Activated gamma-delta T cell (primary cell): Measurements from ENCODE around the gene NR2F1-AS1.

Experiments
- DNase-seq: peaks from one replicate; lab custom pipeline; 2025; lab: John Stamatoyannopoulos, UW

The NR2F1-AS1 gene

GRCh38 chr5:93603078-93603792 is 22.2 kb upstream of the NR2F1-AS1 start:
- no peak for DNase-seq

- no peak for DNase-seq
These were observed 21.4 kb upstream of the NR2F1-AS1 start for GRCh38 chr5:93602241-93603077.

DNA sequence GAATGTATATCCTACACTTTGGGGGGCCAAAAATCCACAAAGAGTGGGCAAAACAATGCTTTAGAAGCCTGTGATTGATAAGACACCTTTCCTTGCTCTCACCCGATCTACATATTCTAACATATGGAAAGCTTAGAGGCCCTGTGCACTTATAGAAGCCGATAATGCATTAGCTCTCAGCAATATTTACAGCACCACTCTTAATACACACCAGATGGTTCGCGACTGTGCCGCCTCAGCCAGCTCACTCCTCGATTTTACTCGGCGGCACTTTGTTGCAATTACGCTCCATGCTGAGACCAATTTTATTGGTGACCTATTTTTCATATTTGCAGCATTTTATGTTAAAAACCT is 20.8 kb upstream of the NR2F1-AS1 start:
- DNase-seq = no peak

DNA sequence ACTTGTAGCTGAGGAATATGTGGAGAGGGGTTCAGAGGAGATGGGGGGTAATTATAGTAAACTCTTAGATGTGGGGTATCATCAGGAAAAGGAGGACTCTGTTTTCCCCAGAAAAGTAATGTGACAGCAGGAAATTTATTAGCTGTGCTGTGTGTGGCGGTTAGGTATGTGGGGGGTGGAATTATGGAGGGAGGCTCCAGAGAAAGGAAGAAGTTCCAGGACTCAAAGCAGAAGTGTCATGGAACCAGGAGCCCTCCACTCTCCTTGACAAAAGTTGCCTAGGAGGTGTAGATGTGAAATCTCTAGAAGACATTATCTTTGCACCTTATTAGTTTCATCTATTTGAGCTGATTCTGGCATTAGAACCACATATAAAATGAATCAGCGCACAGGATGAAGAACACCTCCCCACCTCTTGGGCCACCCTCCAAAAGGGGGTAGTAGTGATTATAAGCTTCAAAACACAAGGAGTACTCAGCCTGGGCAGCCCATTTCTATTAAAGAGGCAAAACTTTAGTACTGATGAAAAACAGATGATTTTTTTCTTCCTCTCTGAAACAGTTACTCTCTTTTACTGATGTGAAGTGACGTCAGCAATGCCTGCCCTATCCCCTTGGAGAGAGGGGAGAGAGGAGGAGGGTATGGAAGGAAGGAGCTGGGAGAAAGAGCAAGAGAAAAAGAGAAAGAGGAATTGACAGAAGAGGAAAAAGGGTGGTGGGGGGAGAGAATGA is 20.2 kb upstream of the NR2F1-AS1 start:
- DNase-seq = no peak

DNA sequence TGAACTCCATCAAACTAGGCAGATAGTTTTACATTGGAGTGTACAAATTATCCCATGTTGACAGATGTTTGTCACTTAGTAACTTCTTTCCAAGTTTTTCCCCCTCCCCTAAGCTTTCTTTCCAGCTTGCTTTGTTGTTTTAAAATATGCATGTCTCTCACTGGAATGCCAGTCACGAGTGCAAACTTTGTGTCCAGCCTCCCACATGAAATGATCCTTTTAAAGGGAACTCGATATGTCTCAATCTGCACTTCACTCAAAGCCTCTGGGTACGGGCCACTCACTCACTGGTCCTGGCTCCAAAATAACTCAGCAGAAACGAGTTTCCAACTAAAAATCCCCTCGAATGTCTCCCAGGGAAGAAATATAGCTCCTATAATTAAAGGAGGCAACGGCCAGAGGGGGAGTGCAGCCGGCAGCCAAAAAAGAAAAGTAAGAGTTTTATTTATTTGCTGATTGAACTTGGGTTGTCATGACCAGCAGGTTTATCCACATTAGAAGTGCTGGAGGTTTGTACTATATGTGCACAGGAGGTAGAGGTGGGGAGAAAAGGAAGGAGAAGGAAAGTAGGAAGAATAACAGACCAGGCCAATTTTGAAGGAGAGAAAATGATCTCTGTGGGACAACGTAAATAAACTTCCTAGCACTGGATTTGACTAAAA is 19.5 kb upstream of the NR2F1-AS1 start:
- no peak for DNase-seq

DNA sequence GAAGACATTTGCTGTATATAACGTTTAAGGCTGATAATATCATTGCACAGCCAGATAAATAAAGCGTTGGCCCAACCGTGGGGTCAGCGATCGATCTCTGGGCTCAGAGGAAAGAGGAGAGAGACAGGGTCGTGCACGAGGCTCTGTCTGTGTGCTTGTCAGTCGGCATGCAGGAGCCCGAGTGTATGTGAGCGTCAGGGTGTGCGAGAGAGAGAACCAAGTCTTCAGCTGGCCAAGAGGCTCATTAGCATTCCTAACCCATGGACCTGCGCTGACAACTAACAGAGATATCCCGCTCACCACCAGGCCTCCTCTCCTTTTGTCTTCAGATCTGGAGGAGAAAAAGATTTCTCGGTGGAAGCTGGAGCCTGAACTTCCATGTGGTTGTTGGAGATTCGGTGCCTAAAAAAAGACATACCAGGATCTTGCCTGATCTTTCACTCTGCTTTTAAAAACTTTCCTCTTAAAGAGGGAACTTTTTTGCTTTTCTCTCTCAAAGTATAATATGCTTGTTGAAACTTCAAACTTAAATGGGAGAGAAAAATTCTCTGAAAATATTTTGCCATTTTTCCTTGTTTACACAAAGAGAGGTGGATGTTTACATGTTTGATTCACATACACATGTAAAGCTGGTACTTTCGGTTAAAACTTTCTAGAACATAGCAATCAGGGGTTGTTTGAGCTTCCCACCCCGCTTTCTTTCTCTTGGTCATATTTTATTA is 18.5 kb upstream of the NR2F1-AS1 start:
- DNase-seq = no peak

DNA sequence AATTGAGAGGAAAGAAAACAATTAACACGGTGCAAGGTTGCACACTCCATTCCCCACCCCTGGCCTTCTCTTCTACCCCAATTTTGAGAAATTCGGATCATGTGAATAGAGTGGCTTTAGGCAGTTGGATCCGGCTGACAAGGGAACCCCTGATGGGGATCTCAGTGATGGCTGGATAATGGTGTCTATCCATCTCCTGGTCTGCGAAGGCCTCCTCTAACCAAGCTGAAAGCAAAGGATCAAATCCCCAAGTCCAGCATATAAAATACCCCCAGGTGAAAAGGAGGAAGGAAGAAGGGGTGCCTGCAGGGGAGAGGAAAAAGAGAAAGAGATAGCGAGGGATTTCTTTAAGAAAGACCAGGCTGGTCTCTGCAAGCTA is 18.0 kb upstream of the NR2F1-AS1 start:
- DNase-seq = no peak

DNA sequence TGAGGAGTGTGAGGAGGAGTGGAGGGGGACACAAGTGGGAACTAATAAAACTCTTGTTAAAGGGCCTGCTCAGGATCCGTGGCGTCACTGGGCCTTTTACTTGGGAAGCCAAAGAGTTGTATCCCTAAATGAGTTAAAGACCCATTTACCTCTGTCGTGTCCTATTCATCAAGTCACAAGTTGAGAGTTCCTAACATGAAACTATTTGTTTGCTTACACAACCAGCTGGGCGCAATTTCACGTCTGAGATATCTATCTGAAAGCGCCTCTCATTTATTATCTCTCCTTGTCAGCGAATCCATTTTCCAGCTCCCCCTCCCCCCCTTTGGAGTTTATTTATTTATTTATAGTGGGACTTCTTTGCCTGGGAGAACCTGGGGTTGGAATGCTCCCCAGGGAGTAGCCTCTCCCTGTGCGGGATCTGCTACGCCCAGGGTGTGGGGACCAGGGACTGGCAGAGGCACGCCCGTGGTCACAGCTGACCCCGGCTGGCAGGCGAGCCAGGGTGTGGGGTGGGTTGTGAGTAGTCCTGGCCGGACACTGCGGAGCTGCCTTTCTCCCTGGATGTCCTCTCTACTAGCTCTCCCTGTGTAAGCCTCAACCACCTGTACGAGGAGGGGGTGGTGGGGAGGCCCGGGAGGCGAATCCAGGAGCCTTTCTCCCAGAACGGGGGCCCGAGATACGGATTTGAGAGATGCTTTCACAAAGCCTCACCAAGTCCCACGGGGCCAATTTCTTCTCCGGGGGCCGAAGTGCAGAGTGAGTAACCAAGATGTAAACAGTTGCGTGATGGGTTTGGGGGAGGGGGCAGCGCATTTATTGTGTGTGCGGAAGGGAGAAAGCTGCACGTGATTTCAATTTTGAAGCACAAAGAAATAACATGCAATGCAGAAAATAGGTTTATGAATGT is 17.3 kb upstream of the NR2F1-AS1 start:
- no peak for DNase-seq

- DNase-seq = no peak
These were observed 15.9 kb upstream of the NR2F1-AS1 start for GRCh38 chr5:93596676-93597490.

DNA sequence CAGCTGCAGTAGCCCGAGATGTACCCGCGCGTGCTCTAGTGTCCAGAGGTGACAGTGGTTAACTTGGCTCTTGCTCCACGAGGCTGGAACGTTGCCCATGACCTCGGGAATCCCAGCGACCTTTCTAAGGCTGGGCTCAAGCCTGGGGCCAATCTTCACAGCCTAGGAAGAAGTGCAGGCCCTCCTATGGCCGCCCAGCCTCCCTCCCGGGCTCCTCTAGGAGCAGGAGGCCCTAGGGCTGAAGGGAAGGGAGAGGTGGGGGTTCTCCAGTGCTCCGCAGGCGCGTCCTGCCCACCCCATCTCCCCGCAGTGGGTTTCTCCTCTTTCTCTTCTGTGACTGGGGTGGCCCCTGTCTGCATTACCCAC is 15.3 kb upstream of the NR2F1-AS1 start:
- DNase-seq = no peak

DNA sequence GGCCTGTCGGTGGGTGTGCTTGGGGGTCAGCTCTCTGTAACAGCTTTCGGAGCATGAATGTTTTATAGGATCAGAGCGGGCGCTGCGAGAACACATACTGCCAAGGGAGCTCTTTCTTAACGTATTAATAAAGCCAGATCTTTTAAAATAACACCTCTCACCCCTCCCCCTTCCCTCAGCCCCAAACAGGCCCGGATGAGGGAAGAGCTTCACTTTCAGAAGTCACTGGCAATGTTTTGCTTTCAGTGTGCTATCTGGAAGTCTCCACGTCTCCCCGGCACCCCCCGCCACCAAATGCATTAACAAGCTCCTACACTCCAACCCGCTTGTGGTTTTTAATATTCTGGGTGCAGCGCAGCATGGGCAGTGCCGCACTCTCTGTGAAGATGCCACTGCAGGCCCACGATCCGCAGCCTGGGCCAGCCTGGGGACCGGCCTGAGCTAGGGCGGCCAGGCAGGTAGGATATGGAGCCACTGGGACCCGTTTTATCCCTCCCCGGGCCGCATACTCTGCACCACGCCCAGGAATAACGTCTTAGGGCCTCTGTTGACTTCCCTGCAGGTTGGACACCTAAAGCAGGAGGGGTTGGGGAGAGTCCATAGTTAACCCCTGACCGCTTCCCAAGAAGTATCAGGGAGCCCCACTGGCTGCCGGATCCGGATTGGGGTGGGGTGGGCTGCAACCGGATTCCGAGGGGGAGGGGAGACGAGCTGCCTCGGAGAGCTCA is 14.6 kb upstream of the NR2F1-AS1 start:
- no peak for DNase-seq

- DNase-seq = no peak
These were observed 13.8 kb upstream of the NR2F1-AS1 start for GRCh38 chr5:93594591-93595419.

GRCh38 chr5:93593476-93594131 is 12.6 kb upstream of the NR2F1-AS1 start:
- no peak for DNase-seq

GRCh38 chr5:93592883-93593282 is 11.9 kb upstream of the NR2F1-AS1 start:
- DNase-seq = no peak

DNA sequence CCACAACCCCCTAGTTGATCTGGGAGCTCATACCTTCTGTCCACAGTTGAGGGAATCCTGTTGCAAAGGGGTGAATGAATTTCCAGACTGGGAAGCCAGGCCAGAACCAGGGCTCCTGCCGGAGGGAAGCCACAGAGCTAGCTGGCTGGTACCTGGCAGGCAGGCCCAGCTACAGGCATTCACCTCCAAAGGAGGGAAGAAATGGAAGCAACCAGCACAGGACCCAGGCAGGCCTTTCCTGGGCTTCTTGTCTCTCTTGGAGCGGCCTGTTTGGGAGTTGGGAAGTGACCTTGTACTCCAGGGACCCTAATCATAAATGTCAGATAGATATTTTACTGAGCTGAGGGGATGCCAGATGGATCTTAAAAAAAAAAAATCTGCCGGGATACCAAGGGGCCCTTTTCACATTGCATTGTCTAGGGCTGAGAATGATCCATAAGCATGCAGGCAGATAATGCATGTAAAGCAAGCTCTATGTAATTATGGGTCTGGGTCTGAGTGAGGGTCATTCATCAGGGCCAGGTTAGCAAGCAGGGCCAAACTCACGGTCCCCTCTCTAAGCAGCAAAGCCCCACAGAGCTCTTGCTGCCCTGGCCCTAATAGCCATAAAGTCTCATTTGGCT is 10.4 kb upstream of the NR2F1-AS1 start:
- DNase-seq = no peak

DNA sequence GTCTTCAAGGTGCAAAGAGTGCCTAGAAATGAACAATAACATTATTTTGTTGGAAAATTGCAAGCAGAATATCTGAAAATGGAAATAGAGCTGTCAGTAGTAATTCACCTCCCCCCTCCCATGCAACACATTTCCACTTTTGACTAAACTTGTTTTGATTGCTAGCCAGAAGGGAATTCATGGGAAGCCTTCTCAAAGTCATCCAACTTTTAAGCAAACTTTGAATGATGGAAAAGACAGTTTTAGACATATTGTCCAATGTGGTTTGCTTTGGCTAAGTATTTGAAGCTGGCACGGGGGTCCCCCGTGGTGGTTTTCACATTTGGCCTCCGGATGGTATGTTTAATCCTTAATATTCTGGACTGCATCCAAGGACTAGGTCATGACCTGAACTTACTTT is 9.5 kb upstream of the NR2F1-AS1 start:
- no peak for DNase-seq

GRCh38 chr5:93589829-93590215 is 8.8 kb upstream of the NR2F1-AS1 start:
- no peak for DNase-seq
